Mucosa of descending colon (tissue), 3 donors: ENCODE measurements around the gene NARS2. TPM values are rescaled to one million over a fixed set of nuclear protein-coding genes. Genes with fewer than 3 reads are reported as not detected.

Source experiments
- ATAC-seq: fragments of 200-7000 bp; cut with Tn5 transposase; one replicate; pipeline ENCODE4 v1.9.1; 2020; ENCODE audit warnings: mild to moderate bottlenecking, moderate library complexity
- DNase-seq, 3 donors: peaks; one replicate each; pipeline ENCODE4 v3.0.0-alpha.2; 2020
- H3K36me3 ChIP-seq: fragments of 200-600 bp; one replicate; pipeline ENCODE4 v1.8.0; 2021; ENCODE audit warnings: low read depth, mild to moderate bottlenecking
- H3K4me1 ChIP-seq: fragments of 200-600 bp; one replicate; pipeline ENCODE4 v1.8.0; 2021; ENCODE audit warnings: low read depth, mild to moderate bottlenecking
- H3K4me3 ChIP-seq: fragments of 200-600 bp; one replicate; pipeline ENCODE4 v1.8.0; 2021; ENCODE audit warnings: mild to moderate bottlenecking
- H3K9me3 ChIP-seq: fragments of 200-600 bp; one replicate; pipeline ENCODE4 v1.8.0; 2021; ENCODE audit warnings: mild to moderate bottlenecking
- CTCF ChIP-seq: fragments of 200-600 bp; IDR thresholded peaks from one replicate; pipeline ENCODE4 v1.8.0; 2022; ENCODE audit warnings: antibody characterized with exemption, mild to moderate bottlenecking
- intact Hi-C, 2 donors: fragments of 100-400 bp; cut with DNase I in 1 of 2; cut with micrococcal nuclease in 1 of 2; formaldehyde crosslinking; loops; one replicate each; pipeline versions ENCODE4 v1.11.0 to v1.11.1; 2022; cut with DNase I, micrococcal nuclease
- total RNA-seq, 3 donors: library from RNA; stranded (reverse); fragmentation: NEBNext Ultra II Directional in 2 of 3; extraction: Animal tissue kit (Norgen Biotek cat#: 25700) in 2 of 3; gene quantifications; one replicate each; pipeline versions ENCODE4 v1.2.1 to v1.2.4, GENCODE V29; 2021 to 2023
- donor health status: DM: no; HTN: no; CAD: no; lungs with moderate emphysema.
- donor health status: DM: no; HTN: no; CAD: no.
- donor health status: DM: no; HTN: yes; CAD: no.

The NARS2 gene
- total RNA-seq, 3 donors from 2014 or later, result 13.1 to 14.0 (median 13.2) TPM

DNA sequence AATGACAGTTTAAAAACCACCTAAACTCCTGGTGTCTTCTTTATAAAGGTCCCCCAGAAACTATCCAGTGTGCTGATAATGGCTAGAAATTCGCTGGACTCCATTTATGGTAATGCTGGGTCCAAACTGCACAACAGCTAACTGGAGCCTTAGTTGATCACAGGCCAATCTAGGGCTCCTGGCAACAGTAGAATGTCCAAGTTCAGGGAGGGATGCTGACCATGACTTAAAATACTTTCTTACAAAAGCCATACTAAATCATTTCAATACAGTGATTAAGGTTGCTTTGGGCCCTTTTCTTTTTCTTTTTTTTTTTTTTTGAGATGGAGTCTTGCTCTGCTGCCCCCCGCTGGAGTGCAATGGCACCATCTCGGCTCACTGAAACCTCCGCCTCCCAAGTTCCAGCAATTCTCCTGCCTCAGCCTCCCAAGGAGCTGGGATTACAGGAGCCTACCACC, 142.6 kb downstream of the NARS2 start:
- DNase-seq (no peak), ATAC-seq (peak; percentile 40)
- no peak for TF ChIP-seq CTCF
- intact Hi-C loops, result no loop called here
- H3K4me1 ChIP-seq, result peaks cover 13% of the 10 kb centered on the region
- no peak overlapping the region for H3K4me3 ChIP-seq
- no peaks in the 10 kb centered on the region for H3K36me3 ChIP-seq
- H3K9me3 ChIP-seq, result no peaks in the 10 kb centered on the region

DNA sequence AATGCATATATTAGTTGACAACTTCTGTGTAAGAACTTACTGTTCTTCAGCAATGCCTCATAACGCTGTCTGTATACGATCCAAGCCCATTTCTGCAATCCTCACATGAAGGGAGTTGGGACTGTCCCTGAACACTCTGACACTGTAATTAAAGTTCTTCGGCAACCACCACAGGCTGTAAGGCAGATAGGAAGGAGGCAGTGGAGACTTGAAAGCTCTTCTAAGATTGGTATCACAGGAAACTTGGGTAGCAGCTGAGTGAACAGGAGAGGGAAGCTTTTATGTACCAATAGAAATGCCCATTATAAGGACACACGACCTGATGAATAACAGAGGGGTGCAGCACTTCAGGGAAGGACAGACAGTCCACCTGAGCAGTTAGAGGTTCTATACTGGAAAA, 145.0 kb downstream of the NARS2 start:
- DNase-seq (no peak), ATAC-seq (peak; percentile 64)
- TF ChIP-seq CTCF, result no peak
- intact Hi-C loops, result no loop called here
- H3K4me1 ChIP-seq, result peaks cover 13% of the 10 kb centered on the region
- H3K4me3 ChIP-seq, result no peak overlapping the region
- no peaks in the 10 kb centered on the region for H3K36me3 ChIP-seq
- no peaks in the 10 kb centered on the region for H3K9me3 ChIP-seq

- no peak for DNase-seq
- TF ChIP-seq CTCF, result no peak
- H3K4me3 ChIP-seq, result no peak overlapping the region
- no peaks in the 10 kb centered on the region for H3K36me3 ChIP-seq
- ATAC-seq, result no peak
- intact Hi-C loops, result no loop called here
- no peaks in the 10 kb centered on the region for H3K9me3 ChIP-seq
- H3K4me1 ChIP-seq, result peaks cover 13% of the 10 kb centered on the region
Observed at GRCh38 chr11:78429209-78429608, 145.5 kb downstream of the NARS2 start.

DNA sequence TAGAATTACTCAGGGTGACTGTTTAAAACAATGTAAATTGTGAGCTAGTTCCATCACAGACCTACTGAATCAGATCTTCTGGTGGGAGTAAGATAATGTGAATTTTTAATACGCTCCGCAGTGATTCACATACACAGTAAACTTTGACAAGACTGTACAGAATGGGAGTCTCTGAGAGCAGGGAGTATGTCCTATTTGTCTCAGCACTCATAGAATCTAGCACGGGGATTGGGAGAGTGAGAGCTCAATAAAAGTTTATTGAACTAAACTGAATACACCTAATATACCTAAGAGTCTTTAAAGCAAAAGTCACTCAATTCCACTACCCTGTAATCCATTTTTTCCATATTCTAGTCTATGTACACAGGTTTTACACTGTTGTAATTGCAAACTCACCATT, 145.9 kb downstream of the NARS2 start:
- ATAC-seq, result peak; percentile 80
- Histone ChIP-seq H3K4me3 (no peak overlapping the region), H3K36me3 (no peaks in the 10 kb centered on the region), H3K9me3 (no peaks in the 10 kb centered on the region), H3K4me1 (peaks cover 13% of the 10 kb centered on the region)
- intact Hi-C loops, result no loop called here
- DNase-seq, result no peak
- TF ChIP-seq CTCF, result no peak

DNA sequence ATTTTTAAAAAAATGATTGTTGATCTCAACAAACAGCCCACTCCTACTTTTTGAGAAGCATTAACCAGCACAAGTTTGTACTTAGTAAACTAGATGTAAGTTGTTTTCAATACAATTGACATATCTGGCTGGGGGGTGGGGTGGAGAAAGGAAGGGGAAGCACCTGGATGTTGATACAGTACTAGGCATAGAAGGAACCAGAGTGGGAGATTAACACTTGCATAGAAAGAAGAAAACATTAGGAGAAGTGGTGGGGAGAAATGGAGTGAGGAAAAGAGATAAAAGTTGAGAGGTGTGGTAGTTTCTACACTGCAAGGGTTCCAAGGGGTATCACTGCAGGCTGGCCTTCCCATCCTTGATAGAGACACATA, 146.4 kb downstream of the NARS2 start:
- TF ChIP-seq CTCF, result no peak
- intact Hi-C loops, result no loop called here
- peaks cover 13% of the 10 kb centered on the region for H3K4me1 ChIP-seq
- no peak for DNase-seq
- H3K4me3 ChIP-seq, result no peak overlapping the region
- ATAC-seq, result no peak
- H3K36me3 ChIP-seq, result no peaks in the 10 kb centered on the region
- no peaks in the 10 kb centered on the region for H3K9me3 ChIP-seq

- no peak for DNase-seq
- no peak overlapping the region for H3K4me3 ChIP-seq
- intact Hi-C loops, result no loop called here
- no peak for TF ChIP-seq CTCF
- ATAC-seq, result no peak
- H3K36me3 ChIP-seq, result no peaks in the 10 kb centered on the region
- no peaks in the 10 kb centered on the region for H3K9me3 ChIP-seq
- H3K4me1 ChIP-seq, result peaks cover 13% of the 10 kb centered on the region
Observed at GRCh38 chr11:78427615-78428265, 146.9 kb downstream of the NARS2 start.
